Osteoblast (primary cell): ENCODE results near the gene ENHO. TPM values are rescaled to one million over a fixed set of nuclear protein-coding genes. Genes with fewer than 3 reads are reported as not detected.

ENCODE experiments used
- DNase-seq: peaks from one replicate; pipeline ENCODE4 v3.0.0; 2011; ENCODE audit warnings: low spot score, mixed read lengths; ENCODE audit not compliant: insufficient read length; ENCODE audit errors: missing footprints
- H2AFZ ChIP-seq: 2 replicates; pipeline ENCODE4 v1.6.0; 2011; ENCODE audit warnings: mild to moderate bottlenecking, low read length
- H3K27ac ChIP-seq: 2 replicates; pipeline ENCODE4 v1.5.1; 2011; ENCODE audit warnings: mild to moderate bottlenecking, low read depth, low read length, moderate library complexity
- H3K27me3 ChIP-seq: 2 replicates; pipeline ENCODE4 v1.6.0; 2012; ENCODE audit warnings: mild to moderate bottlenecking, control low read depth, inconsistent platforms, low read length, moderate library complexity; ENCODE audit not compliant: insufficient read depth
- H3K36me3 ChIP-seq: 2 replicates; pipeline ENCODE4 v1.5.1; 2011; ENCODE audit warnings: mild to moderate bottlenecking, low read length, control low read depth, moderate library complexity; ENCODE audit not compliant: insufficient read depth
- H3K4me1 ChIP-seq: 2 replicates; pipeline ENCODE4 v1.5.1; 2011; ENCODE audit warnings: mild to moderate bottlenecking, low read length, control low read depth, moderate library complexity; ENCODE audit not compliant: insufficient read depth
- H3K4me2 ChIP-seq: 2 replicates; pipeline ENCODE4 v1.6.0; 2011; ENCODE audit warnings: mild to moderate bottlenecking, low read length; ENCODE audit not compliant: insufficient read depth
- H3K4me3 ChIP-seq: fragments of 200-600 bp; sonication (generic); 3 replicates; pipeline ENCODE4 v1.5.1; 2012; ENCODE audit warnings: mild to moderate bottlenecking, low read length, inconsistent platforms; ENCODE audit not compliant: insufficient read depth
- H3K79me2 ChIP-seq: 2 replicates; pipeline ENCODE4 v1.6.0; 2012; ENCODE audit warnings: mild to moderate bottlenecking, low read length, control low read depth, inconsistent platforms; ENCODE audit not compliant: insufficient read depth
- H3K9me3 ChIP-seq: 2 replicates; pipeline ENCODE4 v1.5.1; 2011; ENCODE audit warnings: low read depth, low read length, control low read depth
- H4K20me1 ChIP-seq: 2 replicates; pipeline ENCODE4 v1.6.0; 2012; ENCODE audit warnings: mild to moderate bottlenecking, low read length, control low read depth; ENCODE audit not compliant: insufficient read depth
- CTCF ChIP-seq: IDR thresholded peaks from 2 replicates; pipeline ENCODE4 v1.5.1; 2011; ENCODE audit warnings: mild to moderate bottlenecking, low read depth, low read length, moderate library complexity; ENCODE audit errors: extremely low read depth
- total RNA-seq: library from RNA; depleted of rRNA; stranded (reverse); fragments of >200 nt; gene quantifications from 2 replicates; pipeline ENCODE4 v1.2.3, GENCODE V29; 2012

Gene ENHO
- total RNA-seq, 1 donor: under 0.01 TPM

- Histone ChIP-seq H3K4me2 (no peak overlapping the region), H3K36me3 (no peaks in the 10 kb centered on the region), H3K79me2 (no peaks in the 10 kb centered on the region), H3K4me1 (no peaks in the 10 kb centered on the region), H4K20me1 (no peaks in the 10 kb centered on the region), H3K27ac (no peak overlapping the region), H3K4me3 (no peak overlapping the region), H2AFZ (no peak overlapping the region), H3K9me3 (no peaks in the 10 kb centered on the region), H3K27me3 (peaks cover 10% of the 10 kb centered on the region)
- no peak for TF ChIP-seq CTCF
- peak; percentile 68 for DNase-seq
Measured at GRCh38 chr9:34555936-34556525, 33.2 kb upstream of the ENHO start.

- H3K4me2 ChIP-seq: no peak overlapping the region
Measured at GRCh38 chr9:34555500-34555899, 32.7 kb upstream of the ENHO start.

GRCh38 chr9:34555002-34555348, 32.2 kb upstream of the ENHO start:
- H3K79me2 ChIP-seq: no peaks in the 10 kb centered on the region
- no peaks in the 10 kb centered on the region for H4K20me1 ChIP-seq
- H3K36me3 ChIP-seq: no peaks in the 10 kb centered on the region
- H3K9me3 ChIP-seq: no peaks in the 10 kb centered on the region
- peaks cover 10% of the 10 kb centered on the region for H3K27me3 ChIP-seq
- no peak overlapping the region for H3K4me2 ChIP-seq
- H2AFZ ChIP-seq: no peak overlapping the region
- TF ChIP-seq CTCF: no peak
- no peak overlapping the region for H3K4me3 ChIP-seq
- H3K27ac ChIP-seq: no peak overlapping the region
- H3K4me1 ChIP-seq: no peaks in the 10 kb centered on the region
- peak; percentile 57 for DNase-seq

More at GRCh38 chr9:34555500-34555899, 32.7 kb upstream of the ENHO start:
- Histone ChIP-seq H2AFZ (no peak overlapping the region), H3K9me3 (no peaks in the 10 kb centered on the region), H3K27ac (no peak overlapping the region), H3K79me2 (no peaks in the 10 kb centered on the region), H3K4me1 (no peaks in the 10 kb centered on the region), H3K4me3 (no peak overlapping the region), H3K27me3 (peaks cover 10% of the 10 kb centered on the region), H4K20me1 (no peaks in the 10 kb centered on the region), H3K36me3 (no peaks in the 10 kb centered on the region)
- TF ChIP-seq CTCF: no peak
- DNase-seq: peak; percentile 65

DNA sequence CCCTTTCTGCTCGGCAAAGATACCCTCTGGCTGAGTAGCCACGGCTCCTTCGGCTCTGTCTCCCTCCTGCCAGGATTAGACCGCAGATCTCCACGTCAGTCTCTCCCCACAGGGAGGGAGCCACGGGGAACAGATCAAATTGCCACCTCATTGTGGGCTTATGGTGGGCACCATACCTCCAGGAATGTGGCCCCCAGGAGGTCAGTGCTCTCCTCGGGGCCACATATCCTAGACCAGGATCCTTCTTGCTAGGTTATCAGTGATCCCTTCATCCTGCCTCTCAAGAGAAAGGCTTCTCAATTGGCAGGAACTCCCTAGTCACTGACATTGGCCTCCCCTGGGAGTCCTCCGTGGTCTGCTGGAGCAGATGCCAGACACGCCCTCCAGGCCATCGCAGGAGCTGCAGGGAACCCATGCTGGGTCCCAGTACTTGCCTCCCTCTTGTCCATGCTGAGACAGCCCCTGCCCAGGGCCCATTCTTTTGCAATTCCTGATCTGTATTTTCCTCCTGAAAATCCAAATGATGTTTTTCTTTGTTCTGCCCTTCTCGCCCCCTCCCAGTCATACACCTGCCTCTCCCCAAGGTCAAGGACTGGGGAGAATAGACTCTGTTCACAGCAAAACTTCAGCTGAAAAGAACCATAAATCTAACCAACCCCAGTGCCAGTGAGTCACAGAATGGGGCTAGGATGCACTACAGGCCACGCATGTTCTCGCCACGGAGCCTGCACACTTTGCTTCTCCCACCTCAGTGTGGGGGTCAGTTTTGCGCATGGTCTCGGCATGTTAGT, 31.6 kb upstream of the ENHO start:
- Histone ChIP-seq H4K20me1 (no peaks in the 10 kb centered on the region), H3K4me3 (no peak overlapping the region), H3K4me1 (no peaks in the 10 kb centered on the region), H3K79me2 (no peaks in the 10 kb centered on the region), H3K9me3 (no peaks in the 10 kb centered on the region), H3K27me3 (peaks cover 10% of the 10 kb centered on the region), H3K4me2 (no peak overlapping the region), H2AFZ (no peak overlapping the region), H3K27ac (no peak overlapping the region), H3K36me3 (no peaks in the 10 kb centered on the region)
- no peak for TF ChIP-seq CTCF
- DNase-seq: peak; percentile 73
